ENCODE results near the gene USP5.

Gene USP5

GRCh38 chr12:6896846-6897435 is 45.0 kb downstream of the USP5 start:
- no peak for DNase-seq (ENCODE audit: low read depth, low spot score)
- in situ Hi-C loops (cut with HindIII; ENCODE audit: low sequenced_read_pairs), result no loop called here
- TF ChIP-seq CTCF (IDR thresholded peaks at IDR 0.05; ENCODE audit: low read depth, low read length), result no peak

GRCh38 chr12:6899427-6899826 is 47.5 kb downstream of the USP5 start:
- DNase-seq (ENCODE audit: low read depth, low spot score), result no peak
- in situ Hi-C loops (cut with HindIII; ENCODE audit: low sequenced_read_pairs), result no loop called here
- TF ChIP-seq CTCF (IDR thresholded peaks at IDR 0.05; ENCODE audit: low read depth, low read length), result no peak
- no peak overlapping the region for H3K4me3 ChIP-seq (ENCODE audit: low read depth, low read length)

More at GRCh38 chr12:6896846-6897435, 45.0 kb downstream of the USP5 start:
- H3K4me3 ChIP-seq (ENCODE audit: low read depth, low read length), result no peak overlapping the region

- peak; percentile 79 for DNase-seq (ENCODE audit: low read depth, low spot score)
- no peak for TF ChIP-seq CTCF (IDR thresholded peaks at IDR 0.05; ENCODE audit: low read depth, low read length)
- H3K4me3 ChIP-seq (ENCODE audit: low read depth, low read length), result no peak overlapping the region
- in situ Hi-C loops (cut with HindIII; ENCODE audit: low sequenced_read_pairs), result no loop called here
Observed at GRCh38 chr12:6899837-6900519, 48.0 kb downstream of the USP5 start.

- no peak overlapping the region for H3K4me3 ChIP-seq (ENCODE audit: low read depth, low read length)
- TF ChIP-seq CTCF (IDR thresholded peaks at IDR 0.05; ENCODE audit: low read depth, low read length), result no peak
- DNase-seq (ENCODE audit: low read depth, low spot score), result no peak
- in situ Hi-C loops (cut with HindIII; ENCODE audit: low sequenced_read_pairs), result no loop called here
Observed at GRCh38 chr12:6902448-6902847, 50.5 kb downstream of the USP5 start.

GRCh38 chr12:6903722-6904121 is 51.8 kb downstream of the USP5 start:
- DNase-seq (ENCODE audit: low read depth, low spot score), result no peak

More at GRCh38 chr12:6903722-6904121, 51.8 kb downstream of the USP5 start:
- in situ Hi-C loops (cut with HindIII; ENCODE audit: low sequenced_read_pairs), result no loop called here
- TF ChIP-seq CTCF (IDR thresholded peaks at IDR 0.05; ENCODE audit: low read depth, low read length), result no peak
- no peak overlapping the region for H3K4me3 ChIP-seq (ENCODE audit: low read depth, low read length)

Data from astrocyte of the spinal cord (primary cell).